Glutamatergic neuron (in vitro differentiated cells): ENCODE data around the gene TMEM119. TPM values are rescaled to one million over a fixed set of nuclear protein-coding genes. Genes with fewer than 3 reads are reported as not detected.
"Not testable (repeated sequence)": the region's sequence is repeated elsewhere in the genome, so short reads cannot be mapped to it uniquely, and the experiment has no call there.

Experiments used
- DNase-seq: peaks from one replicate; pipeline ENCODE4 v3.0.0; 2022
- H3K27ac Mint-ChIP-seq: one replicate; pipeline ENCODE4 v1.8.0; 2020; ENCODE audit warnings: mild to moderate bottlenecking, mixed read lengths, inconsistent platforms; ENCODE audit not compliant: unreplicated experiment
- H3K27me3 Mint-ChIP-seq: one replicate; pipeline ENCODE4 v1.8.0; 2020; ENCODE audit warnings: mild to moderate bottlenecking, moderate library complexity, mixed read lengths, inconsistent platforms; ENCODE audit not compliant: unreplicated experiment
- H3K36me3 Mint-ChIP-seq: one replicate; pipeline ENCODE4 v1.8.0; 2020; ENCODE audit warnings: mild to moderate bottlenecking, mixed read lengths, inconsistent platforms; ENCODE audit not compliant: unreplicated experiment
- H3K4me1 Mint-ChIP-seq: one replicate; pipeline ENCODE4 v1.8.0; 2020; ENCODE audit warnings: mild to moderate bottlenecking, low read depth, mixed read lengths, inconsistent platforms; ENCODE audit not compliant: unreplicated experiment
- H3K4me3 Mint-ChIP-seq: one replicate; pipeline ENCODE4 v1.8.0; 2020; ENCODE audit warnings: mild to moderate bottlenecking, mixed read lengths, inconsistent platforms; ENCODE audit not compliant: unreplicated experiment
- H3K9me3 Mint-ChIP-seq: one replicate; pipeline ENCODE4 v1.8.0; 2020; ENCODE audit warnings: mild to moderate bottlenecking, moderate library complexity, mixed read lengths, inconsistent platforms; ENCODE audit not compliant: unreplicated experiment
- total RNA-seq: library from RNA; stranded (reverse); fragmentation: NEBNext Ultra II Directional; extraction: Animal tissue kit (Norgen Biotek cat#: 25700); gene quantifications from one replicate; pipeline ENCODE4 v1.2.1, GENCODE V29; 2021; ENCODE audit not compliant: unreplicated experiment
- TF ChIP-seq, protein P1 (sequence below): fragments of 200-600 bp; sonication (generic); IDR thresholded peaks from one replicate; pipeline ENCODE4 v1.5.0; 2021; ENCODE audit not compliant: partially characterized antibody, unreplicated experiment

Gene TMEM119
- total RNA-seq, 1 donor from 2014 or later, result 0.15 TPM

DNA sequence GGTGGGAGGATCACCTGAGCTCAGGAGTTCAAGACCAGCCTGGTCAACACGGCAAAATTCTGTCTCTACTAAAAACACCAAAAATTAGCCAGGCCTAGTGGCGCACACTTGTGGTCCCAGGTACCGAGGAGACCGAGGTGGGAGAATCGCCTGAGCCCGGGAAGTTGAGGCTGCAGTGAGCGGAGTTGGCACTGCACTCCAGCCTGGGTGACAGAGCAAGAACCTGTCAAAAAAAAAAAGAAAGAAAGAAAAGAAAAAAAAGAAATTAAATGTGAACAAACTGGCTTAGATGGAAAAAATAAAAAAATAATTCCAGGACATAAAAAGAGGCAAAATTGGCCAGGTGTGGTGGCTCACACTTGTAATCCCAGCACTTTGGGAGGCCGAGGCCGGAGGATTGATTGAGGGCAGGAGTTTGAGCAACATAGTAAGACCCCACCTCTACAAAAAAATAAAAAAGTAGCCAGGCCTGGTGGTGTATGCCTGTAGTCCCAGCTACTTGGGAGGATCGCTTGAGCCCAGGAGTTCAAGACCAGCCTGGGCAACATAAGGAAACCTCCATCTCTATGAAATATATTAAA, 3.5 kb downstream of the TMEM119 start:
- TF ChIP-seq, protein P1, sequence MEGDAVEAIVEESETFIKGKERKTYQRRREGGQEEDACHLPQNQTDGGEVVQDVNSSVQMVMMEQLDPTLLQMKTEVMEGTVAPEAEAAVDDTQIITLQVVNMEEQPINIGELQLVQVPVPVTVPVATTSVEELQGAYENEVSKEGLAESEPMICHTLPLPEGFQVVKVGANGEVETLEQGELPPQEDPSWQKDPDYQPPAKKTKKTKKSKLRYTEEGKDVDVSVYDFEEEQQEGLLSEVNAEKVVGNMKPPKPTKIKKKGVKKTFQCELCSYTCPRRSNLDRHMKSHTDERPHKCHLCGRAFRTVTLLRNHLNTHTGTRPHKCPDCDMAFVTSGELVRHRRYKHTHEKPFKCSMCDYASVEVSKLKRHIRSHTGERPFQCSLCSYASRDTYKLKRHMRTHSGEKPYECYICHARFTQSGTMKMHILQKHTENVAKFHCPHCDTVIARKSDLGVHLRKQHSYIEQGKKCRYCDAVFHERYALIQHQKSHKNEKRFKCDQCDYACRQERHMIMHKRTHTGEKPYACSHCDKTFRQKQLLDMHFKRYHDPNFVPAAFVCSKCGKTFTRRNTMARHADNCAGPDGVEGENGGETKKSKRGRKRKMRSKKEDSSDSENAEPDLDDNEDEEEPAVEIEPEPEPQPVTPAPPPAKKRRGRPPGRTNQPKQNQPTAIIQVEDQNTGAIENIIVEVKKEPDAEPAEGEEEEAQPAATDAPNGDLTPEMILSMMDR, result no peak
- Mint-ChIP-seq H3K27ac (no peak overlapping the region), H3K4me3 (no peak overlapping the region), H3K36me3 (no peaks in the 10 kb centered on the region), H3K4me1 (peaks cover 4% of the 10 kb centered on the region), H3K27me3 (peaks cover 4% of the 10 kb centered on the region), H3K9me3 (peaks cover 2% of the 10 kb centered on the region)
- no peak for DNase-seq

DNA sequence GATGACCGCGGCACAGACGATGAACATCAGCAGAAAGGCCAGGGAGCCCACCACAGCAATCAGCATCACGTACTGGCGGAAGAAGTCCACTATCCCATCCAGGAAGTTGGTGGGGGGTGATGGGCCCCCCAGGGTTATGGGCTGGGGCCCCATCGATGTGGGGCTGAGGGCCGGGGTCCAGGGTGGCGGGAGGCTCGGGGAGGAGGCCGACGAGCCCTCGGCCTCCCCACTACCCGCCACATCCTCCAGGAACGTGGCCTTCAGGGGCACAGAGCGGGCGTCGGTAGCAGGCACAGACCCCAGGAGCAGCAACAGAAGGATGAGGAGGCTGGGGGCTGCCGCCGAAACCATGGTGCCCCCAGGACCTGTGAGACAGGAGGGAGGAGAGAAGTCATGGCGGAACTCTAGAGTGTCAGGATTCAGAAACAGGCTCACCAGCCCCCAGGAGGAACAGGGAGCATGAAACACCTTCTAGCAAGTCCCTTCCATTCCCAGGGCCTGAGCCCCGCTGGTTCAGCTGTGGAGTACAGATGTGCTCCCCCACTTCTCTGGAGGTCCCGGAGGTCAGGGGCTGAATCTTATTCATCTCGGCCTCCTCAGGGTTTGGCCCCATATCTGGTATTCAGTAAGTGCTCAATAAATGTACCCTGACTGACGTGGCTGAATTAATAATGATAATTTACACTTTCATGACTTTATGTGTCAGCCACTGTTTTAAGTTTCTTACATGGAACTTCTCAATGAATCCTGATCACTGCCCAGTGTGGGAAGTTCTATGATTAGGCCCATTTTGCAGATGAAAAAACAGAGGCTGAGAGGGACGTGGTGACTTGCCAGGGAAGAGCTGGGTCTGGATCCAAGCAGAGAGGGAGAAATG, 5.6 kb downstream of the TMEM119 start:
- Mint-ChIP-seq H3K4me1 (peaks cover 11% of the 10 kb centered on the region), H3K36me3 (no peaks in the 10 kb centered on the region), H3K27ac (no peak overlapping the region), H3K9me3 (no peaks in the 10 kb centered on the region), H3K4me3 (no peak overlapping the region), H3K27me3 (peaks cover 2% of the 10 kb centered on the region)
- TF ChIP-seq, protein P1, result no peak
- no peak for DNase-seq

DNA sequence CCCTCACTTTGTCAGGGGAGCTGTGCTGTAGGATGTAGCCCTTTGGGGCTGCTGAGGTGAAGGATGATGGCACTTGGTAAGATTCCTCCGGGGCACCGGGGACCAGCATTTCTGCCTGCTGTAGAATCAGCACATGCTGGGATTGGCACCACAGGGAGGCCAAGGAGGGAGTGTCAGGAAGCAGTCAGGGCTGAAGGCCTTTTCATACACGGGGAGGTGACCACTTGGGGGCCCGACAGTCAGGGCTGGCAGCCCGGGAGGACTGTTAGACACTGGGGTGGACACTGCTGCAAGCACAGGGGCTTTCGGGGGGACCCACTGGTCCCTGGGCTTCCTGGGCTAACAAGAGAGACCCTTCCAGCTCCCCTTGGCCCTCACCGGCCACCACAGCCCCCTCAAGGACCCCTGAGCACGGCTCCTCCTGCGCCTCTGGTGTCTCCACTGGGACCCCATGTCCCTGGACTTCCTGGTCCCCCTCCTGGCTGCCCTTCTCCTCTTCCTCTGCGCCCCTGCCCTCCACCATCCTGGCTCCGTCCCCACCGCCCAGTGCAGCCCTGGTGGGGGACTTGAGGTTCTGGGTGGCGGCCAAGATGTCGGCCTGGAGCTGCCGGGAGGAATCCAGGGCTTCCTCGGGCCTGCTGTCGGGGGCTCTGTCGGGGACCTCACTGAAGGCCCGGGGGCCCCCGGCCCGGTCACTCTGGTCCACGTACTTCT, 6.5 kb downstream of the TMEM119 start:
- Mint-ChIP-seq H3K27ac (no peak overlapping the region), H3K36me3 (no peaks in the 10 kb centered on the region), H3K9me3 (peaks cover 1% of the 10 kb centered on the region), H3K4me3 (no peak overlapping the region), H3K27me3 (peaks cover 2% of the 10 kb centered on the region), H3K4me1 (peaks cover 11% of the 10 kb centered on the region)
- DNase-seq, result no peak
- TF ChIP-seq, protein P1, result no peak

- H3K27me3 Mint-ChIP-seq, H3K36me3 Mint-ChIP-seq, H3K9me3 Mint-ChIP-seq, H3K27ac Mint-ChIP-seq, H3K4me3 Mint-ChIP-seq, DNase-seq: not testable (repeated sequence)
- peaks cover 11% of the 10 kb centered on the region for H3K4me1 Mint-ChIP-seq
Measured at GRCh38 chr12:108590463-108590862, 7.4 kb downstream of the TMEM119 start.

- H3K36me3 Mint-ChIP-seq, result no peaks in the 10 kb centered on the region
- peaks cover 12% of the 10 kb centered on the region for H3K4me1 Mint-ChIP-seq
- H3K9me3 Mint-ChIP-seq, result peaks cover 2% of the 10 kb centered on the region
- no peak overlapping the region for H3K27ac Mint-ChIP-seq
- TF ChIP-seq, protein P1, result no peak
- DNase-seq, result no peak
- peaks cover 3% of the 10 kb centered on the region for H3K27me3 Mint-ChIP-seq
- H3K4me3 Mint-ChIP-seq, result no peak overlapping the region
Measured at GRCh38 chr12:108589840-108590229, 8.0 kb downstream of the TMEM119 start.
